Measurements from ENCODE around the gene DCDC2C. TPM values are rescaled to one million over a fixed set of nuclear protein-coding genes. Genes with fewer than 3 reads are reported as not detected.

The DCDC2C gene
- total RNA-seq, 1 experiment from 2014 or later = not detected

- CTCF ChIA-PET = interaction anchor here (0.6 to 1.1 kb wide), 3 partner anchors 28 to 76 kb away, joined by 3 to 4 read pairs (median 4); no protein-coding TSS in a partner anchor
- H3K36me3 Mint-ChIP-seq (ENCODE audit: insufficient read depth, unreplicated experiment) = no peaks in the 10 kb centered on the region
- no peaks in the 10 kb centered on the region for H3K9me3 Mint-ChIP-seq (ENCODE audit: unreplicated experiment)
- H3K27ac Mint-ChIP-seq (ENCODE audit: low read depth, unreplicated experiment) = no peak overlapping the region
- intact Hi-C loops (cut with micrococcal nuclease) = no loop called here
- H3K27me3 Mint-ChIP-seq (ENCODE audit: insufficient read depth, unreplicated experiment) = no peaks in the 10 kb centered on the region
- TF ChIP-seq, protein P1, sequence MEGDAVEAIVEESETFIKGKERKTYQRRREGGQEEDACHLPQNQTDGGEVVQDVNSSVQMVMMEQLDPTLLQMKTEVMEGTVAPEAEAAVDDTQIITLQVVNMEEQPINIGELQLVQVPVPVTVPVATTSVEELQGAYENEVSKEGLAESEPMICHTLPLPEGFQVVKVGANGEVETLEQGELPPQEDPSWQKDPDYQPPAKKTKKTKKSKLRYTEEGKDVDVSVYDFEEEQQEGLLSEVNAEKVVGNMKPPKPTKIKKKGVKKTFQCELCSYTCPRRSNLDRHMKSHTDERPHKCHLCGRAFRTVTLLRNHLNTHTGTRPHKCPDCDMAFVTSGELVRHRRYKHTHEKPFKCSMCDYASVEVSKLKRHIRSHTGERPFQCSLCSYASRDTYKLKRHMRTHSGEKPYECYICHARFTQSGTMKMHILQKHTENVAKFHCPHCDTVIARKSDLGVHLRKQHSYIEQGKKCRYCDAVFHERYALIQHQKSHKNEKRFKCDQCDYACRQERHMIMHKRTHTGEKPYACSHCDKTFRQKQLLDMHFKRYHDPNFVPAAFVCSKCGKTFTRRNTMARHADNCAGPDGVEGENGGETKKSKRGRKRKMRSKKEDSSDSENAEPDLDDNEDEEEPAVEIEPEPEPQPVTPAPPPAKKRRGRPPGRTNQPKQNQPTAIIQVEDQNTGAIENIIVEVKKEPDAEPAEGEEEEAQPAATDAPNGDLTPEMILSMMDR (IDR thresholded peaks at IDR 0.05; ENCODE audit: unreplicated experiment) = no peak
- no peak for DNase-seq (ENCODE audit: unreplicated experiment)
- no TSS peak for BruUV-seq (replicated peaks)
- POLR2A ChIA-PET = no interaction called here
- H3K4me1 Mint-ChIP-seq (ENCODE audit: insufficient read depth, unreplicated experiment) = peaks cover 7% of the 10 kb centered on the region
- no peak overlapping the region for H3K4me3 Mint-ChIP-seq (ENCODE audit: unreplicated experiment)
Measured at GRCh38 chr2:3664118-3664517, 39.3 kb upstream of the DCDC2C start.

DNA sequence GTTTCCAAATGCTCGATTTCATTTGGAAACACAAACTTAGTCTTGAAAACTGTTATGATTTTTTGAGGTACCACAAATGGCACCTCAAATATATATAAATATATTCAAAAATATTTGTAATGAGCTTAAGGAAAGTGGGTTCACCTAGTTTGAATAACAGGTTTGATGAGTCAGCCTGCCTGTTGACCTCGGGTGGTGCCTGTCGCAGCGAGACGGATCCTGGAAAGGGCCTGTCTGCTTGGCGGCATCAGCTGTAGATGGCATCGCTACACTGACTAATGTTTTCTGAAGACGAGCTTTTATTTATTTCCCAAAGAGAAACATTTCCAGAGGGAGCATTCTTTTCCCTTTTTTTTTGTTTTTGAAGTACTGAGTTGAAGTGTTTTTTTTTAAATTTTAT, 38.5 kb upstream of the DCDC2C start:
- H3K9me3 Mint-ChIP-seq (ENCODE audit: unreplicated experiment) = no peaks in the 10 kb centered on the region
- no TSS peak for BruUV-seq (replicated peaks)
- peaks cover 7% of the 10 kb centered on the region for H3K4me1 Mint-ChIP-seq (ENCODE audit: insufficient read depth, unreplicated experiment)
- no peak for DNase-seq (ENCODE audit: unreplicated experiment)
- TF ChIP-seq, protein P1 (IDR thresholded peaks at IDR 0.05; ENCODE audit: unreplicated experiment) = no peak
- POLR2A ChIA-PET = no interaction called here
- CTCF ChIA-PET = interaction anchor here (0.5 to 1.1 kb wide), 5 partner anchors 27 to 474 kb away, joined by 3 to 4 read pairs (median 4); no protein-coding TSS in a partner anchor
- no peaks in the 10 kb centered on the region for H3K36me3 Mint-ChIP-seq (ENCODE audit: insufficient read depth, unreplicated experiment)
- H3K27ac Mint-ChIP-seq (ENCODE audit: low read depth, unreplicated experiment) = no peak overlapping the region
- H3K4me3 Mint-ChIP-seq (ENCODE audit: unreplicated experiment) = no peak overlapping the region
- no peaks in the 10 kb centered on the region for H3K27me3 Mint-ChIP-seq (ENCODE audit: insufficient read depth, unreplicated experiment)
- intact Hi-C loops (cut with micrococcal nuclease) = no loop called here

GRCh38 chr2:3665886-3666612, 37.3 kb upstream of the DCDC2C start:
- H3K27ac Mint-ChIP-seq (ENCODE audit: low read depth, unreplicated experiment) = no peak overlapping the region
- BruUV-seq (replicated peaks) = no TSS peak
- no peaks in the 10 kb centered on the region for H3K27me3 Mint-ChIP-seq (ENCODE audit: insufficient read depth, unreplicated experiment)

GRCh38 chr2:3666613-3666975, 36.8 kb upstream of the DCDC2C start:
- ChIA-PET POLR2A (no interaction called here), CTCF (interaction anchor here (0.6 to 1.3 kb wide), 2 partner anchors 25 to 31 kb away, joined by 3 to 4 read pairs; no protein-coding TSS in a partner anchor)
- H3K27ac Mint-ChIP-seq (ENCODE audit: low read depth, unreplicated experiment) = no peak overlapping the region
- no peak for DNase-seq (ENCODE audit: unreplicated experiment)
- TF ChIP-seq, protein P1 (IDR thresholded peaks at IDR 0.05; ENCODE audit: unreplicated experiment) = no peak
- no peak overlapping the region for H3K4me3 Mint-ChIP-seq (ENCODE audit: unreplicated experiment)
- H3K4me1 Mint-ChIP-seq (ENCODE audit: insufficient read depth, unreplicated experiment) = no peaks in the 10 kb centered on the region
- intact Hi-C loops (cut with micrococcal nuclease) = no loop called here
- H3K9me3 Mint-ChIP-seq (ENCODE audit: unreplicated experiment) = no peaks in the 10 kb centered on the region
- H3K36me3 Mint-ChIP-seq (ENCODE audit: insufficient read depth, unreplicated experiment) = no peaks in the 10 kb centered on the region
- BruUV-seq (replicated peaks) = no TSS peak
- no peaks in the 10 kb centered on the region for H3K27me3 Mint-ChIP-seq (ENCODE audit: insufficient read depth, unreplicated experiment)

More at GRCh38 chr2:3665886-3666612, 37.3 kb upstream of the DCDC2C start:
- TF ChIP-seq, protein P1 (IDR thresholded peaks at IDR 0.05; ENCODE audit: unreplicated experiment) = no peak
- H3K4me1 Mint-ChIP-seq (ENCODE audit: insufficient read depth, unreplicated experiment) = no peaks in the 10 kb centered on the region
- intact Hi-C loops (cut with micrococcal nuclease) = no loop called here
- POLR2A ChIA-PET = no interaction called here
- H3K9me3 Mint-ChIP-seq (ENCODE audit: unreplicated experiment) = no peaks in the 10 kb centered on the region
- no peaks in the 10 kb centered on the region for H3K36me3 Mint-ChIP-seq (ENCODE audit: insufficient read depth, unreplicated experiment)
- H3K4me3 Mint-ChIP-seq (ENCODE audit: unreplicated experiment) = no peak overlapping the region
- DNase-seq (ENCODE audit: unreplicated experiment) = no peak
- CTCF ChIA-PET = interaction anchor here (0.6 to 1.3 kb wide), 2 partner anchors 26 to 32 kb away, joined by 3 to 4 read pairs; no protein-coding TSS in a partner anchor

Data from MCF 10A (cell line).